ENCODE results near the gene ZNF862.

The ZNF862 gene

GRCh38 chr7:149801816-149802215, 36.4 kb upstream of the ZNF862 start:
- H3K36me3 Mint-ChIP-seq (ENCODE audit: low read depth): no peaks in the 10 kb centered on the region

GRCh38 chr7:149802966-149803365, 35.2 kb upstream of the ZNF862 start:
- no peaks in the 10 kb centered on the region for H3K4me1 Mint-ChIP-seq (ENCODE audit: low read depth)
- H3K4me3 Mint-ChIP-seq: no peak overlapping the region
- no peak overlapping the region for H3K27ac Mint-ChIP-seq
- H3K9me3 Mint-ChIP-seq: no peaks in the 10 kb centered on the region
- H3K36me3 Mint-ChIP-seq (ENCODE audit: low read depth): no peaks in the 10 kb centered on the region
- H3K27me3 Mint-ChIP-seq: no peaks in the 10 kb centered on the region

More at GRCh38 chr7:149801816-149802215, 36.4 kb upstream of the ZNF862 start:
- H3K9me3 Mint-ChIP-seq: no peaks in the 10 kb centered on the region
- no peaks in the 10 kb centered on the region for H3K27me3 Mint-ChIP-seq
- no peak overlapping the region for H3K27ac Mint-ChIP-seq
- no peaks in the 10 kb centered on the region for H3K4me1 Mint-ChIP-seq (ENCODE audit: low read depth)
- no peak overlapping the region for H3K4me3 Mint-ChIP-seq

- Mint-ChIP-seq H3K27me3 (no peaks in the 10 kb centered on the region), H3K9me3 (no peaks in the 10 kb centered on the region), H3K27ac (no peak overlapping the region), H3K36me3 (ENCODE audit: low read depth) (no peaks in the 10 kb centered on the region), H3K4me3 (no peak overlapping the region), H3K4me1 (ENCODE audit: low read depth) (no peaks in the 10 kb centered on the region)
Measured at GRCh38 chr7:149803551-149804074, 34.6 kb upstream of the ZNF862 start.

GRCh38 chr7:149804106-149804505, 34.1 kb upstream of the ZNF862 start:
- Mint-ChIP-seq H3K27ac (no peak overlapping the region), H3K27me3 (no peaks in the 10 kb centered on the region), H3K4me3 (no peak overlapping the region), H3K36me3 (ENCODE audit: low read depth) (no peaks in the 10 kb centered on the region), H3K9me3 (no peaks in the 10 kb centered on the region), H3K4me1 (ENCODE audit: low read depth) (no peaks in the 10 kb centered on the region)

DNA sequence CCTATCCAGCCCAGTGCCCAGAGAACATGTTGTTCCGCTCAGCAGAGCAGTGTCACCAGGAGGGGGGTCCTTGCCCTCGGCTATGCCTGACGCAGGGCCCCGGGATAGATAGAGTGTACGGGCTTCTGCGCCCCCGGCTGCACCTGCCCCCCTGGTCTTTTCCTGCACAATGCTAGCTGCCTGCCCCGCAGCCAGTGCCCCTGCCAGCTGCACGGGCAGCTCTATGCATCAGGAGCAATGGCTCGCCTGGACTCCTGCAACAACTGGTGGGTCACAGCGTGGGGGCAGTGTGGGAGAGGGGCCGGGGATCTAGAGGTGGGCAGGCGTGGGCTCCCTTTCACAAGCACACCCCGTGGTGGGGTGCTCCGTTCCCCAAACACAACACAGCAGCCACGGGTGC, 31.4 kb upstream of the ZNF862 start:
- Mint-ChIP-seq H3K9me3 (no peaks in the 10 kb centered on the region), H3K27me3 (no peaks in the 10 kb centered on the region), H3K36me3 (ENCODE audit: low read depth) (no peaks in the 10 kb centered on the region), H3K4me1 (ENCODE audit: low read depth) (no peaks in the 10 kb centered on the region), H3K4me3 (no peak overlapping the region), H3K27ac (no peak overlapping the region)

- no peak overlapping the region for H3K27ac Mint-ChIP-seq
- H3K4me3 Mint-ChIP-seq: no peak overlapping the region
- H3K9me3 Mint-ChIP-seq: no peaks in the 10 kb centered on the region
- no peaks in the 10 kb centered on the region for H3K36me3 Mint-ChIP-seq (ENCODE audit: low read depth)
- H3K27me3 Mint-ChIP-seq: no peaks in the 10 kb centered on the region
- no peaks in the 10 kb centered on the region for H3K4me1 Mint-ChIP-seq (ENCODE audit: low read depth)
Measured at GRCh38 chr7:149808311-149808710, 29.9 kb upstream of the ZNF862 start.

DNA sequence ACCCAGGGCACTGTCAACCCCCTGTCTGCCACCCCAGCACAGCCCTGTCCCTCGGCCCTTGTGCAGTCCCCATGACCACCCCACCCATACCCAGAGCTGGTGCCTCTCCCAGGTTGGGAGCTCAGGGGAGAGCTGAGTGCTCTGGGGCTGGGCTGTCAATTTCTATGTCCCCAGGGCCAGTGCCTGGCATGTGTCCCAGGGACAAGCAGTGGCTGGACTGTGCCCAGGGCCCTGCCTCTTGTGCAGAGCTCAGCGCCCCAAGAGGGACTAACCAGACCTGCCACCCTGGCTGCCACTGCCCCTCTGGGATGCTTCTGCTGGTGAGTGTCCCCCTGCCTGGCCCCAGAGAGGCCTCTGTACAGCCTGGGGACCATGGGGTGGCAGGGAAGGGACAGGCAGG, 29.0 kb upstream of the ZNF862 start:
- no peaks in the 10 kb centered on the region for H3K9me3 Mint-ChIP-seq
- H3K4me1 Mint-ChIP-seq (ENCODE audit: low read depth): no peaks in the 10 kb centered on the region
- no peaks in the 10 kb centered on the region for H3K27me3 Mint-ChIP-seq
- no peak overlapping the region for H3K4me3 Mint-ChIP-seq
- no peak overlapping the region for H3K27ac Mint-ChIP-seq
- no peaks in the 10 kb centered on the region for H3K36me3 Mint-ChIP-seq (ENCODE audit: low read depth)

DNA sequence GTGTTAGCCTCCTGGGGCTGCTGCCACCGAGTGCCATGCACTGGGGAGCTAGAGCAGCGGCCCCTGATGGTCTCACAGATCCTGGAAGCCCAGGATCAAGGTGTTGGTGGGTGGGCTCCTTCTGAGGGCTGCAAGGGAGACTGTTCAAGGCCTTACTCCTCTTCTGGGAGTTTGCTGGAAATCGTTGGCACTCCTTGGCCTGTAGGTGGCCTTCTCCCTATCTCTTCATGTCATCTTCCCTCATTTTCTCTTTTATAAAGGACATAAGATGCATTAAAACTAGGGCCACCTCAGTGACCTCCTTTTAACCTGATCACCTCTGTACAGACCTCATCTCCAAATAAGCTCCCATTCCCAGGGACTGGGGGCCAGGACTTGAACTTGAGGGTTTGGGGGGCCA, 27.0 kb upstream of the ZNF862 start:
- no peaks in the 10 kb centered on the region for H3K36me3 Mint-ChIP-seq (ENCODE audit: low read depth)
- H3K4me1 Mint-ChIP-seq (ENCODE audit: low read depth): no peaks in the 10 kb centered on the region
- no peaks in the 10 kb centered on the region for H3K9me3 Mint-ChIP-seq
- no peaks in the 10 kb centered on the region for H3K27me3 Mint-ChIP-seq
- no peak overlapping the region for H3K4me3 Mint-ChIP-seq
- no peak overlapping the region for H3K27ac Mint-ChIP-seq

- no peaks in the 10 kb centered on the region for H3K36me3 Mint-ChIP-seq (ENCODE audit: low read depth)
- no peaks in the 10 kb centered on the region for H3K4me1 Mint-ChIP-seq (ENCODE audit: low read depth)
- H3K4me3 Mint-ChIP-seq: no peak overlapping the region
- H3K27me3 Mint-ChIP-seq: no peaks in the 10 kb centered on the region
- no peaks in the 10 kb centered on the region for H3K9me3 Mint-ChIP-seq
- no peak overlapping the region for H3K27ac Mint-ChIP-seq
Measured at GRCh38 chr7:149811831-149812490, 26.2 kb upstream of the ZNF862 start.

- Mint-ChIP-seq H3K9me3 (no peaks in the 10 kb centered on the region), H3K27ac (no peak overlapping the region), H3K4me1 (ENCODE audit: low read depth) (no peaks in the 10 kb centered on the region), H3K4me3 (no peak overlapping the region), H3K36me3 (ENCODE audit: low read depth) (no peaks in the 10 kb centered on the region), H3K27me3 (no peaks in the 10 kb centered on the region)
Measured at GRCh38 chr7:149813254-149814035, 24.7 kb upstream of the ZNF862 start.

DNA sequence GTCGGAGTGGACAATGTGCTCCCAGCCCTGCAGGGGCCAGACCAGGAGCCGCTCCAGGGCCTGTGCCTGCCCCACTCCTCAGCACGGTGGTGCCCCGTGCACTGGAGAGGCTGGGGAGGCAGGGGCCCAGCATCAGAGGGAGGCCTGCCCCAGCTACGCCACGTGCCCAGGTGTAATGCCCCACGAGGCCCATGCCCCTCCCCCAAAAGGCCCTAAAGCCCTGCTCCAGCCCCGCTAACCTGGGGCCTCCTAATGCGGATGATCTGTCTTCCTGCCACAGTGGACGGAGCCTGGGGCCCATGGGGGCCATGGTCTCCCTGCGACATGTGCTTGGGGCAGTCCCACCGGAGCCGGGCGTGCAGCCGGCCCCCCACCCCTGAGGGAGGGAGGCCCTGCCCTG, 23.7 kb upstream of the ZNF862 start:
- Mint-ChIP-seq H3K36me3 (ENCODE audit: low read depth) (no peaks in the 10 kb centered on the region), H3K4me3 (no peak overlapping the region), H3K27ac (no peak overlapping the region), H3K4me1 (ENCODE audit: low read depth) (no peaks in the 10 kb centered on the region), H3K27me3 (no peaks in the 10 kb centered on the region), H3K9me3 (no peaks in the 10 kb centered on the region)

- Mint-ChIP-seq H3K4me3 (no peak overlapping the region), H3K9me3 (no peaks in the 10 kb centered on the region), H3K27ac (no peak overlapping the region), H3K36me3 (ENCODE audit: low read depth) (no peaks in the 10 kb centered on the region), H3K27me3 (no peaks in the 10 kb centered on the region), H3K4me1 (ENCODE audit: low read depth) (no peaks in the 10 kb centered on the region)
Measured at GRCh38 chr7:149815121-149815520, 23.1 kb upstream of the ZNF862 start.

- no peaks in the 10 kb centered on the region for H3K27me3 Mint-ChIP-seq
- no peak overlapping the region for H3K4me3 Mint-ChIP-seq
- H3K36me3 Mint-ChIP-seq (ENCODE audit: low read depth): no peaks in the 10 kb centered on the region
- H3K27ac Mint-ChIP-seq: no peak overlapping the region
- no peaks in the 10 kb centered on the region for H3K4me1 Mint-ChIP-seq (ENCODE audit: low read depth)
- H3K9me3 Mint-ChIP-seq: no peaks in the 10 kb centered on the region
Measured at GRCh38 chr7:149815661-149816266, 22.4 kb upstream of the ZNF862 start.

- no peaks in the 10 kb centered on the region for H3K4me1 Mint-ChIP-seq (ENCODE audit: low read depth)
- H3K9me3 Mint-ChIP-seq: no peaks in the 10 kb centered on the region
- H3K27me3 Mint-ChIP-seq: no peaks in the 10 kb centered on the region
- H3K4me3 Mint-ChIP-seq: no peak overlapping the region
- no peaks in the 10 kb centered on the region for H3K36me3 Mint-ChIP-seq (ENCODE audit: low read depth)
- no peak overlapping the region for H3K27ac Mint-ChIP-seq
Measured at GRCh38 chr7:149816267-149816751, 21.9 kb upstream of the ZNF862 start.

- Mint-ChIP-seq H3K27ac (no peak overlapping the region), H3K9me3 (no peaks in the 10 kb centered on the region), H3K27me3 (no peaks in the 10 kb centered on the region), H3K36me3 (ENCODE audit: low read depth) (no peaks in the 10 kb centered on the region), H3K4me1 (ENCODE audit: low read depth) (no peaks in the 10 kb centered on the region), H3K4me3 (no peak overlapping the region)
Measured at GRCh38 chr7:149816794-149817193, 21.4 kb upstream of the ZNF862 start.
